ENCODE data around the gene RAD54L.
"Not testable (repeated sequence)": the region's sequence is repeated elsewhere in the genome, so short reads cannot be mapped to it uniquely, and the experiment has no call there.

DNA sequence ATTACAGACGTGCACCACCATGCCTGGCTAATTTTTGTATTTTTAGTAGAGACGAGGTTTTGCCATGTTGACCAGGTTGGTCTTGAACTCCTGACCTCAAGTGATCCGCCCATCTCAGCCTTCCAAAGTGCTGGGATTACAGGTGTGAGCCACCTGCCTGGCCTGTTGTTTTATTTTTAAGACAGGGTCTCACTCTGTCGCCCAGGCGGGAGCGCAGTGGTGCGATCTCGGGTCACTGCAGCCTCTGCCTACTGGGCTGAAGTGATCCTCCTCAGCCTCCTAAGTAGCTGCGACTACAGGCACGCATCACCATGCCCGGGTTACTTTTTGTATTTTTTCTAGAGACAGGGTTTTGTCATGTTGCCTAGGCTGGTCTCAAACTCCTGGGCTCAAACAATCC lies 24.5 kb upstream of the RAD54L start:
- TF ChIP-seq, protein P1, sequence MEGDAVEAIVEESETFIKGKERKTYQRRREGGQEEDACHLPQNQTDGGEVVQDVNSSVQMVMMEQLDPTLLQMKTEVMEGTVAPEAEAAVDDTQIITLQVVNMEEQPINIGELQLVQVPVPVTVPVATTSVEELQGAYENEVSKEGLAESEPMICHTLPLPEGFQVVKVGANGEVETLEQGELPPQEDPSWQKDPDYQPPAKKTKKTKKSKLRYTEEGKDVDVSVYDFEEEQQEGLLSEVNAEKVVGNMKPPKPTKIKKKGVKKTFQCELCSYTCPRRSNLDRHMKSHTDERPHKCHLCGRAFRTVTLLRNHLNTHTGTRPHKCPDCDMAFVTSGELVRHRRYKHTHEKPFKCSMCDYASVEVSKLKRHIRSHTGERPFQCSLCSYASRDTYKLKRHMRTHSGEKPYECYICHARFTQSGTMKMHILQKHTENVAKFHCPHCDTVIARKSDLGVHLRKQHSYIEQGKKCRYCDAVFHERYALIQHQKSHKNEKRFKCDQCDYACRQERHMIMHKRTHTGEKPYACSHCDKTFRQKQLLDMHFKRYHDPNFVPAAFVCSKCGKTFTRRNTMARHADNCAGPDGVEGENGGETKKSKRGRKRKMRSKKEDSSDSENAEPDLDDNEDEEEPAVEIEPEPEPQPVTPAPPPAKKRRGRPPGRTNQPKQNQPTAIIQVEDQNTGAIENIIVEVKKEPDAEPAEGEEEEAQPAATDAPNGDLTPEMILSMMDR (conservative IDR thresholded peaks at IDR 0.05 in 1 of 2, IDR thresholded peaks at IDR 0.05 in 1 of 2; ENCODE audit: low read depth in 1 of 2, low read length in 2 of 2), result not testable (repeated sequence)
- not testable (repeated sequence) for TF ChIP-seq EZH2 (IDR thresholded peaks at IDR 0.05; ENCODE audit: low read length, missing control alignments)

Data from fibroblast of lung (primary cell).